Activated B cell treated with CpG ODN at 0.5 μM for 24 hours (primary cell): ENCODE measurements around the gene U2AF1L4. TPM values are rescaled to one million over a fixed set of nuclear protein-coding genes. Genes with fewer than 3 reads are reported as not detected.
"Not testable (repeated sequence)": the region's sequence is repeated elsewhere in the genome, so short reads cannot be mapped to it uniquely, and the experiment has no call there.

Experiments used
- ATAC-seq: fragments of 200-7000 bp; cut with Tn5 transposase; one replicate; pipeline ENCODE4 v1.10.0; 2021; ENCODE audit warnings: low read depth, mild to moderate bottlenecking, moderate library complexity
- CTCF ChIA-PET: fragments of 350-600 bp; sonication (Branson Sonifier 250); formaldehyde crosslinking; loops from one replicate; lab custom pipeline; 2021; ENCODE audit warnings: antibody characterized with exemption; lab: Charles Lee
- POLR2A ChIA-PET: fragments of 350-600 bp; sonication (Branson Sonifier 250); formaldehyde crosslinking; loops from one replicate; lab custom pipeline; 2021; ENCODE audit warnings: antibody characterized with exemption; lab: Charles Lee
- DNase-seq: peaks from one replicate; pipeline ENCODE4 v3.0.0; 2022
- H3K27ac Mint-ChIP-seq: one replicate; pipeline ENCODE4 v1.8.0; 2020; ENCODE audit warnings: mixed read lengths
- H3K27me3 Mint-ChIP-seq: one replicate; pipeline ENCODE4 v1.8.0; 2021; ENCODE audit warnings: mixed read lengths
- H3K36me3 Mint-ChIP-seq: one replicate; pipeline ENCODE4 v1.8.0; 2021; ENCODE audit warnings: low read depth, mixed read lengths
- H3K4me1 Mint-ChIP-seq: one replicate; pipeline ENCODE4 v1.8.0; 2021; ENCODE audit warnings: mixed read lengths
- H3K4me3 Mint-ChIP-seq: one replicate; pipeline ENCODE4 v1.8.0; 2020; ENCODE audit warnings: mild to moderate bottlenecking, mixed read lengths
- H3K9me3 Mint-ChIP-seq: one replicate; pipeline ENCODE4 v1.8.0; 2020; ENCODE audit warnings: mixed read lengths
- CTCF ChIP-seq: fragments of 200-600 bp; IDR thresholded peaks from one replicate; pipeline ENCODE4 v1.8.0; 2022; ENCODE audit warnings: antibody characterized with exemption, mild to moderate bottlenecking
- intact Hi-C: fragments of 100-400 bp; cut with micrococcal nuclease; formaldehyde crosslinking; loops from one replicate; pipeline ENCODE4 v1.15.1; 2024
- total RNA-seq: library from RNA; stranded (reverse); gene quantifications from 2 replicates; pipeline ENCODE4 v1.2.3, GENCODE V29; 2022

U2AF1L4 gene
- total RNA-seq, 1 donor from 2014 or later = 46.1 TPM

- H3K4me1 Mint-ChIP-seq = peaks cover 9% of the 10 kb centered on the region
- TF ChIP-seq CTCF = no peak
- ChIA-PET POLR2A (interaction anchor here (0.6 to 1.7 kb wide), 2 partner anchors 31 to 253 kb away, joined by 4 to 7 read pairs; no protein-coding TSS in a partner anchor), CTCF (no interaction called here)
- no peaks in the 10 kb centered on the region for H3K36me3 Mint-ChIP-seq
- peak; percentile 97 for DNase-seq
- H3K4me3 Mint-ChIP-seq = peak within 1 kb of the TSS; percentile 79
- no peak within 1 kb of the TSS for H3K27ac Mint-ChIP-seq
- intact Hi-C loops = loop anchor here (1.0 to 5.0 kb wide), 7 partner anchors 17 to 156 kb away; partner anchors contain the start of genes APLP1, COX6B1, LIN37 and PROSER3
- no peaks in the 10 kb centered on the region for H3K27me3 Mint-ChIP-seq
- ATAC-seq = peak; percentile 99
- no peaks in the 10 kb centered on the region for H3K9me3 Mint-ChIP-seq
Measured at GRCh38 chr19:35775298-35776101, 30.3 kb upstream of the U2AF1L4 start, which contains the start of gene ARHGAP33. TSS of gene ARHGAP33 (plus strand) at chr19:35775564. CDS start at chr19:35775659, 95 bp downstream.

DNA sequence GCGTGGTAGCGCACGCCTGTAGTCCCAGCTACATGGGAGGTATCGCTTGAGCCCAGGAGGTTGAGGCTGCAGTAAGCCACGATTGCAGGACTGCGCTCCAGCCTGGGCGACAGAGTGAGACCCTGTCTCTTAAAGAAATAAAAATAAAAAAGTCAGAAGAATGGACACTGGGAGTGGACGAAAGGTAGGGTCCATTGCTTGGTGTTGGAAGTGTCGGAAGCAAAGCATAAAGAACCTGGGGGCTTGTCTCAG, 29.8 kb upstream of the U2AF1L4 start:
- no peak for DNase-seq
- CTCF ChIA-PET = no interaction called here
- POLR2A ChIA-PET = interaction anchor here (0.6 kb wide), 1 partner anchor 254 kb away, joined by 4 read pairs; no protein-coding TSS in a partner anchor
- no peak for TF ChIP-seq CTCF
- Mint-ChIP-seq H3K27ac (no peak overlapping the region), H3K27me3 (no peaks in the 10 kb centered on the region), H3K9me3 (no peaks in the 10 kb centered on the region), H3K36me3 (no peaks in the 10 kb centered on the region), H3K4me1 (peaks cover 9% of the 10 kb centered on the region), H3K4me3 (peak overlapping the region; percentile 79)
- intact Hi-C loops = loop anchor here (1.0 to 5.0 kb wide), 7 partner anchors 17 to 156 kb away; partner anchors contain the start of genes APLP1, COX6B1, LIN37 and PROSER3
- ATAC-seq = no peak

DNA sequence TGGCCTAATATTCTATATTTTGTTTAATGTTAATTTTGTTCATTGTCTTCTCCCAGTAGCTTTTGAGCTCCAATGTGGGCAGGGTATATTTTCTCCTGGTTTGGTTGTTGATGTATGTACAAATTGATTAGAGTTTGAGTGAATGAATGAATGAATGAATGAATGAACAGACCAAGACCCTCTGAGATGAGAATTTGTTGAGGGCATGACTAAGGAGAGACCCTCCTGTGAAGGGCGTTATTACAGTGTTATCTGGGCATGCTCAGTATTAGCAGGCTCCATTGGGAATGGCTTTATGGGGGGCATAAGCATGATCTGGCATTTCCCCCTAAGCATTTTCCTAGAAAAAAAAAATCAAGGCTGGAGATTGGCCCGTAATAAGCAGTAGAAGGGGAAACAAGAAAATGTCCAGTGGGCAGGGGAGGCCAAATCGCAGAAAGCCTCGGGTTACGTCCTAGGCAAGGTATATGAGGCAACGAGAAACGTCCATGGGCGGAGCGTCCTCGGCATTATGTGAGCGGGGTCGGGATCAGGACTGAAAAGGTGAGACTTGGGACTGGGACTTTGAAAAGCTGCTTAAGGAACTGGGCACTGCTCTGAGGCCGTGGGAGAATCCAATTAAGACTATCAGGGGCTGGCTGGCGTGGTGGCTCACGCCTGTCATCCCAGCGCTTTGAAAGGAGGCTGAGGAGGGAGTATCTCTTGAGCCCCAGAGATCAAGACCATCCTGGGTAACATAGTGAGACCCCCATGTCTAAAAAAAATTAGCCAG, 29.2 kb upstream of the U2AF1L4 start:
- no peak for TF ChIP-seq CTCF
- H3K9me3 Mint-ChIP-seq = no peaks in the 10 kb centered on the region
- no peak overlapping the region for H3K27ac Mint-ChIP-seq
- CTCF ChIA-PET = no interaction called here
- POLR2A ChIA-PET = interaction anchor here (0.6 to 0.7 kb wide), 2 partner anchors 254 to 1076 kb away, joined by 4 read pairs; no protein-coding TSS in a partner anchor
- no peaks in the 10 kb centered on the region for H3K36me3 Mint-ChIP-seq
- H3K4me1 Mint-ChIP-seq = peaks cover 9% of the 10 kb centered on the region
- DNase-seq (no peak), ATAC-seq (no peak)
- intact Hi-C loops = loop anchor here (1.0 to 5.0 kb wide), 7 partner anchors 16 to 157 kb away; partner anchors contain the start of genes APLP1, COX6B1, LIN37 and PROSER3
- peak overlapping the region; percentile 79 for H3K4me3 Mint-ChIP-seq
- H3K27me3 Mint-ChIP-seq = no peaks in the 10 kb centered on the region

- Mint-ChIP-seq H3K27ac (no peak overlapping the region), H3K4me1 (peaks cover 9% of the 10 kb centered on the region), H3K4me3 (no peak overlapping the region), H3K27me3 (no peaks in the 10 kb centered on the region), H3K9me3 (no peaks in the 10 kb centered on the region), H3K36me3 (peaks cover 5% of the 10 kb centered on the region)
- ChIA-PET CTCF (no interaction called here), POLR2A (interaction anchor here (0.7 to 0.8 kb wide), 2 partner anchors 25 to 161 kb away, joined by 5 read pairs; partner anchors contain the start of genes HAUS5 and LIN37)
- no peak for ATAC-seq
- intact Hi-C loops = no loop called here
- DNase-seq = no peak
- no peak for TF ChIP-seq CTCF
Measured at GRCh38 chr19:35773020-35773806, 28.0 kb upstream of the U2AF1L4 start.

GRCh38 chr19:35772362-35772761, 27.1 kb upstream of the U2AF1L4 start:
- H3K9me3 Mint-ChIP-seq, intact Hi-C loops, H3K27me3 Mint-ChIP-seq, DNase-seq, CTCF ChIA-PET, ATAC-seq, H3K4me1 Mint-ChIP-seq, H3K4me3 Mint-ChIP-seq, H3K27ac Mint-ChIP-seq: not testable (repeated sequence)
- POLR2A ChIA-PET = interaction anchor here (0.8 kb wide), 1 partner anchor 24 kb away, joined by 5 read pairs; the partner anchor contains the start of gene LIN37
- peaks cover 11% of the 10 kb centered on the region for H3K36me3 Mint-ChIP-seq
